HG03064 (cell line): ENCODE data around the gene PAQR6.

Experiments
- ATAC-seq: cut with Tn5 transposase; IDR thresholded peaks from one replicate; pipeline ENCODE4 v1.9.1; 2021; ENCODE audit warnings: low read depth; ENCODE audit not compliant: unreplicated experiment

The PAQR6 gene, protein sequence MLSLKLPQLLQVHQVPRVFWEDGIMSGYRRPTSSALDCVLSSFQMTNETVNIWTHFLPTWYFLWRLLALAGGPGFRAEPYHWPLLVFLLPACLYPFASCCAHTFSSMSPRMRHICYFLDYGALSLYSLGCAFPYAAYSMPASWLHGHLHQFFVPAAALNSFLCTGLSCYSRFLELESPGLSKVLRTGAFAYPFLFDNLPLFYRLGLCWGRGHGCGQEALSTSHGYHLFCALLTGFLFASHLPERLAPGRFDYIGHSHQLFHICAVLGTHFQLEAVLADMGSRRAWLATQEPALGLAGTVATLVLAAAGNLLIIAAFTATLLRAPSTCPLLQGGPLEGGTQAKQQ

DNA sequence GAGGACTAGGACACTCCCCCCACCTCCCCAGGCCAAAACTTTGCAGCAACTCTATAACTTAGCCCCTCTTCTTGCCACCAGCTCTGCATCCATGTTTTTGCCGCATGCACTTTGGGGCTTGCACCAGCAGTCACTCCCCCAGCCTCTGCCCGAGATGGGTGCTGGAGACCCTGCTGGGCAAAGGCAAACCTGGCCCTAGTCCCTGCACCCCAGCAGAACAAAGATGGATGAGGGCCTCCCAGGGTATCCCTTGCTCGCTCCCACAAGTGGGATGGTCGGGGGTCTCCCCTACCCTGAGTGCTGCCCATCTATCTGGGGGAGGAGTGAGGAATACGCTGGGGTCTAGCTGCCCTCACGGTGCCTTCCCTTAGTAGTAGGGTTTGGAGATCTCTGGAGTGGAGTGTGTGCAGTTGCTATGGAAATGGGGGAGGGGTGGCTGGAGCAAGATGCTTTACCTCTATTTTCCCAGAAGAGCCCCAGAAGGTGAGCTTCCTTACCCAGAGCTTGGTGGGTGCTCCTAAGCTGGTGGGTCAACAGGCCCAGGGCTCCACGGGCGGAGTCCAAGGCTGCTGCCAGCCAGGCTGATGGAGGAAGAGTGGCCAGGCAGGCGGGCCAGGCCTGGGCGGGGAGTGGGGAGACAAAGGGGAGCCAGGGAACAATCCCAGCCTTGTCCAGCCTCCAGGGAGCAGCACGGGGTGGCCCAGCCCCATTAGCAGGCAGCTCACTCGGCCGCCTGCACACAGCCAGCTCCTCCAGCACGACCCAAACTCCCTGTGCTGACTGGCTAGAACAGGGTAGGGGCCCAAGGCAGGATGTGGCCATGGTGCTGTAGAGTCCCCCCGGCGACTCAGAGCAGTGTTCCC, at the start of gene PAQR6:
TSS of gene PAQR6 (minus strand) at position 597 of the 863 bp plus-strand sequence. CDS start 1,325 bp downstream, outside the sequence.
- ATAC-seq, result no peak

DNA sequence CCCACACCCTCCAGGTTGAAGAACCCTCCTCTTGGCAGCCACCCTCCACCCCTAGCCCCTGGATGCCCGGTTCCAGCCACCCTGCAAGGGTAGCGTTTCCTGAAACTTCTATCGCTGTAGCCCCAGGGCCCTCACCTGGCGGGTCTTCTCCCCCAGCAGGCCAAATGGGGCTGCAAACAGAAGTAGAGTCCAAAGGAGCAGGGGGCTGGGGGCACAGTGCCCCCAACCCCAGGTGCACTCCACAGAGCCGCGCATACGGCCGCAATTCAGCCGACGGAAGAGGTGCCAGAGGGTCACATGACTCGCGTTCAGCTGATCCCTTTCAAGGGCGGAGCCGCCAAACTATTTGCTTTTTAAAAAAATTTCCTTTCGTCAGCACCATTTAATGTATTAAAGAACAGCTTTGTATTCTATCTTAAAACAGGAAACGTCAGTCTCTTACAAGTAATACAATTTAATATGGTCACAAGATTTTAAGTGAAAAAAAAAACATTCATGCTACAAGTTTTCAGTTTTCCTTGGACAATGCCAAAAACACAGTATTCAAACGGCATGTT, 47.6 kb upstream of the PAQR6 start, which contains the start of gene GLMP:
TSS of gene GLMP (minus strand) at position 289 of the 557 bp plus-strand sequence. CDS start at position 255, 34 bp downstream.
- no peak for ATAC-seq

DNA sequence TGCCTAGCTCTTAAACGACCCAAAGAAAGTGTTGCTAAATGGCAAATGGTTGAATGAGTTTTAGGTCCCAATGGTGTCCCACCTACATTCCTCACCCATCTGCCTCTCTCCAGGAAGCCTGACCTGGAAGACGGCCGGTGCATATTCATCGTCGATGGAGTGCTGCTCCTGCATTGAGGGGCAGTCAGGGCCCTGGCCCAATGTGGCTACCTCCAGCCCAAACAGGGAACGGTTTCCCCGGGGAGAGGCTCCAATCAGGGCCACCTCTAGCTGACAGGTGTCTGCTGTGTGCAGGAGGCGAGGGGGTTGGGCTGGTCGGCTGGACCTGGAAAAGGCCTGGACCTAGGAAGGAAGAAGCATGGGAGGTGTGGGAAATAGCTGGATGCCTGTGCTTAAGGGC, 46.0 kb upstream of the PAQR6 start:
- no peak for ATAC-seq

DNA sequence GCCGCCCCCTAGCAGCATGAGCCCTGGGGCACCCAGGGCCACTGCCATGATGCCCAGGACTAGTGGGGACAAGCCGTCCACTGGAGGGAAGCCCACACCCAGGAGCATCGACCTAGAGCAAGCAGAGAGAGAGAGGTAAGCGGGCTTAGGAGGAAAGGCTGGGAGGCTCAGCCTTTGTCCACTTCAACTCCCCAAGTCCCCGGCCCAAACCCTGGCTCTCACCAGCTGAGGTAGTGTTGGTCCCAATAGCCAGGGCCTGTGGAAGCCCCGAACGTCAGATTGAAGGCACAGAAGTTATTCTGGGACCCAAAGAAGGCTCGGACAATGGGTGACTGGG, 45.2 kb upstream of the PAQR6 start:
- ATAC-seq, result no peak

DNA sequence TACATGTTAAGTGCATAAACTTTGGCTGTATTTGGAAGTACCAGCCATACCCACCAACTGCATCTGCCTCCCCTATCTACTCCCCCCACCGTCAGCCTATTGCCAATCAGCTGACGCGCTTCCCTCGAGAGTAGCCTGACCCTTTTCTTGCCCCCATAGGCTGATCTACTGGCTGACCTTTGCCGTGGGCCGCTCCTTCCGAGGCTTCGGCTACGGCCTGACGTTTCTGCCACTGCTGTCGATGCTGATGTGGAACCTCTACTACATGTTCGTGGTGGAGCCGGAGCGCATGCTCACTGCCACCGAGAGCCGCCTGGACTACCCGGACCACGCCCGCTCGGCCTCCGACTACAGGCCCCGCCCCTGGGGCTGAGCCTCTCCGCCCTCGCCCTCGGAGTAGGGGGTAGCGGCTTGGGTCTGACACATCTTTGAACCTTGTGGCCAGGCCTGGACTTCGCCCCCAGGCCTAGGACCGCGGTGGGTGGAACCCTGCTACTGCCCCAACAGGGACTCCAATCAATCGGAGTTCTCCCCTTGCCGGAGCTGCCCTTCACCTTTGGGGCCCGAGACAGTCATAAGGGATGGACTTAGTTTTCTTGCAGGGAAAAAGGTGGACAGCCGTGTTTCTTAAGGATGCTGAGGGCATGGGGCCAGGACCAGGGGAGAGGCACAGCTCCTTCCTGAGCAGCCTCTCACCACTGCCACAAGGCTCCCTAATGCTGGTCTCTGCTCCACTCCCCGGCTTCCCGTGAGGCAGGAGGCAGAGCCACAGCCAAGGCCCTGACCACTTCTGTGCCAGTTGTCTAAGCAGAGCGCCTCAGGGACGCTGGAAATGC, 43.6 kb upstream of the PAQR6 start:
- no peak for ATAC-seq

DNA sequence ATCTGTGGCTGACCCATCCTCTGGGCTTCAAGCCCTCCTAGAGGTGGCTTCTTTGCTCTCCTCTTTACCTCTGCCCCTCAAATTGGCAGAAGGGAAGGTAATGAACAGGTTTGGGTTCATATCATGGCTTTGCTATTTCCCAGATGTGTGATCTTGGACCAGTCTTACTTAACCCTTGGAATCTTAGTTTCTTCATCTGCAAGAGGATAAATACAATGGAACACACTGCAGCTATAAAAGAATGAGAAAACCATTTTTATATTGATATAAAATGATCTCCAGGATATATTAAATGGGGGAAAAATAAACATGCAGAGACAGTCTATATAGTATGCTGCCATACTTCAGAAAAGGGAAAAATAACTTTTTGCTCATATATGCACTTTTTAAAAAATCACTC, 42.0 kb upstream of the PAQR6 start:
- no peak for ATAC-seq

DNA sequence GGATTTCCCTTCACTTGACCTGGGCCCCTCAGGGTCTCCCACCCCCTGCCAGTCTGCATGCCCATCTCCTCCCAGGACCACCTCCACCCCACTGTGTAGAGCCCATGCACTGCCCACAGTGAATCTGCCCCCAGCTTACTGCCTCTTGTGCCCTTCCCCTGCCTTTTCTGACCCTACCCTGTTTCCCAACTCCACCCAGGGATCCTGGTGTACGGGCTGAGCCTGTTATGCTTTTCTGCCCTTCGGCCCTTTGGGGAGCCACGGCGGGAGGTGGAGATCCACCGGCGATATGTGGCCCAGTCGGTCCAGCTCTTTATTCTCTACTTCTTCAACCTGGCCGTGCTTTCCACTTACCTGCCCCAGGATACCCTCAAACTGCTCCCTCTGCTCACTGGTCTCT, 38.2 kb upstream of the PAQR6 start:
- no peak for ATAC-seq

DNA sequence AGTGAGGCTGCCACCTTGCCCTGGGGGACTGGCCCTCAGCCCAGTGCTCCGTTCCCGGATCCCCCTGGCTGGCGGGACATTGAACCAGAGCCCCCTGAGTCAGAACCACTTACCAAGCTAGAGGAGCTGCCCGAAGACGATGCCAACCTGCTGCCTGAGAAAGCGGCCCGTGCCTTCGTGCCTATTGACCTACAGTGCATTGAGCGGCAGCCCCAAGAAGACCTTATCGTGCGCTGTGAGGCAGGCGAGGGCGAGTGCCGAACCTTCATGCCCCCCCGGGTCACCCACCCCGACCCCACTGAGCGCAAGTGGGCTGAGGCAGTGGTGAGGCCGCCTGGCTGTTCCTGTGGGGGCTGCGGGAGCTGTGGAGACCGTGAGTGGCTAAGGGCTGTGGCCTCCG, 37.6 kb upstream of the PAQR6 start:
- ATAC-seq, result no peak

DNA sequence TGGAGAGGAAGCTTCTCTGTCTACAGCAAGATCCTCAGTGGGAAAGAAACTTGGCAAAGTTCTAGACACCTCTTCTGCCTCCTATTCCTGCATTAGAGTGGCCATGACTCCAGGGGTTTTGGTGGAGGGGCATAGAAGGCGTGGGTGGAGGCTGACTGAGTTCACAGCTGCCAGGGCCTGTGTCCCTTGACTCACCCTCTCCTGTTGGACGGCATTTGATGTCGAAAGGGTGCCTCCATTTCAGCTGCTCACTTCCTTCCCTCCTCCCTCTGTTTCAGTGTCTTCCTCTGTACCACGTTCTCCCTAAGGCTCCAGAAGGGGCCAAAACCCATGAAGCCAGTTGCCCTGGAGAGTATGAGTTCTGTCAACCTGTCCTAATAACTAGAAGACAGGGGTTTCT, 36.9 kb upstream of the PAQR6 start:
- ATAC-seq, result no peak

DNA sequence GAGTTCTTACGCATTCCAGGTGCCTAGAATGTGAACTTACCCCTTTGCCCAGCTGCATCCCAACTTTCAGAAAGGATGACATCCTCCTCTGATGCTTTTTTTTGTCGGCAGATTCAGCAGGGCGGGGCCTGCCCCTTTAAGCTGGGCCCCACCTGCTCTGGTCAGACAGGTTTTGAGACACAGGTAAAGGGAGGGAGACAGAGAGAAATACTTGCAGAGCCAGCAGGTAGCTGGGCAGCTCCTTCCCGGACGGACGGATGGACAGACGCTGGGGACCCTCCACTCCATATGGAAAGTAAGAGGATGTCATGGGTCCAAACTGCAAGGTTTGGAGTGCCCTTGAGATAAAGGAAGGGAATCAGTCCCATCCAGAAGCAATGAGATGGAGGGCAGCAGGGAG, 36.3 kb upstream of the PAQR6 start, which contains the start of gene TMEM79:
TSS of gene TMEM79 (plus strand) at position 214 of the 400 bp plus-strand sequence. CDS start 902 bp downstream, outside the sequence.
- ATAC-seq, result no peak

DNA sequence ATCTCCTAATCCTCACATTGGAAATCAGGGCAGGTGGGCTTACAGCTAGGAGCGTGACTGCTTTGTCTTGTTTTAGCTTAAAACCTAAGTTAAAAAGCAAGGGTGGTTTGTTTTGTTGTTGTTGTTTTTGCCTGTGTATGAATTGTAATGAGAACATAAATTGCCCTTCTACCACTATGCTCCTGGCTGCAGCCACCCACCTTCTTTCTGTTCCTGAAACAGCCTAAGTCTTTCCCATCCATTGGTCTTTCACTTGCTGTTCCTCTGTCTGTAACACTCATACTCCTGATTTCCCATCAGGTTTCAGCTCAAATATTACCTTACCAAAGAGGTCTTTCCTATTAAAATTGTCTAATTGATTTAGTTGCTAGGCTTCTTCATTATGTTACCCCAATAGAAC, 35.7 kb upstream of the PAQR6 start:
- ATAC-seq, result no peak

DNA sequence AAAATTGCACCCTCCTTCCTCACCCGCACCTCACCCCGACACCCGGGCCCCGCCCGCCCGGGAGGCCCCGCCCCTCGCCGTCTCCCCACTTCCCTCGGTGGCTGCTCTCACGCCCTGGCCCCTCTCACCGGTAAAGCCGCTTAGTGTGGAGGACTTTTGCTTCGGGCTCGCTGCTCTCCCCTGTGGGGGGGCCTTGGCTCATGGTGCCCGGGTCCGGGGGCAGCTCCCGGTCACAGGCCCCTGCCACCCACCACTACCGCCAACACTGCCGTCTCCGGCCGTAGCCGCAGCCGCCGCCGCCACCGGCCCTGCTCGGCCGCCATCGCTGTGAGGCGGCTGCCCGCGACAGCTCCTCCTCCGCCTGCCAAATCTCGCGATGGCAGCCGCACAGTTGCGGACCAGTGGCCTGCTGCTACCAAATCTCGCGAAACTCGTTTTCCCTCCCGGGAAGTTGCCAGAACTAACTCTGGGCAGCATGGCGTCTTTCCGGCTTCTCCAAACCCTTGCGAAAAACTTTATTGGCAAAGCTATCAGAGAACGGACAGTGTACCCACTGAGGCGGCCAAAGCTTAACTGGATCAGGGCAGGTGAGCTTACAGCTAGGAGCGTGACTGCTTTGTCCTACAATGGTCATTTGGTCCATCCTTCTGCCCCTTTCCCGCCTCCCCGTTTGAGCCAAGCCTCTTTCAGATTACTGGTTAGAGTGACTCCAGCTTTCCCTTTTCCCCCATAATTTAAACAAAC, 34.8 kb upstream of the PAQR6 start, which contains the start of gene SMG5:
TSS of gene SMG5 (minus strand) at position 347 of the 744 bp plus-strand sequence. CDS start at position 202, 145 bp downstream.
- ATAC-seq, result peak; percentile 77

DNA sequence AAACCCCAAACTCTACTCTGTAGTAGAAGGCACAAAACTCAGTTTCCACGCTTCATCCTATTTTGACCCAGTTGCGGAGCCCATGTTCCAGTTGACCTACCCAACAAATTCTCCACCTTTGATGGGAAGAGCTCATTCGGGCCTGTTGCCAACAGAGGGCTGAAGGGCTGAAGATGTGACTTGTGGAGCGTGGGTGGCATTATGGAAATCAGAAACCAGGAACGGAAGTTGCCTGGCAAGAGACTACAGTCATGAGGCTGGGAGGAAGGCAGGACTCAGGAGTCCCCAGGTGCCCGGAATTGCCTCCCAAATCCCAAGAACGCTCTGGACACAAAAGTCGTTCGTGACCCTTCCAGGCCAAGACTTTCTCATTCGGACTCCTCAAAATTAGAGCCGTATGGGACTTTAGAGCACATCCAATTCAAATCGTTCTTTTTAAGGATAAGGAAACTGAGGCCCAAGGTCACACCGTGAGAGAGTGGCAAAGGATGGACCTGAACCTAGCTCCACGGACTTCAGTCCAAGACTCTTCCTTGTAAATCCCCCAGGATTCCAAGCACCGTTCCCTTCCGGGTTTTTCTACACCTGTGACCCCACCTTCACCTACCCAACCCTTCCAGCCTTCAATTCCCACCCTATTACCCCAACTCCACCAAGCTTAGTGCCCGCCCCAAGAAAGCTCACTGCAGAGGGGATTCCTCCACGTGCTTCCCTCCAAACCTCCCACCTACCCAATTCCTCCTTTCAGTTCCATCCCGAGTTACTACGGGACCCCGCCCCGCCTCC, 34.0 kb upstream of the PAQR6 start:
- ATAC-seq, result no peak

DNA sequence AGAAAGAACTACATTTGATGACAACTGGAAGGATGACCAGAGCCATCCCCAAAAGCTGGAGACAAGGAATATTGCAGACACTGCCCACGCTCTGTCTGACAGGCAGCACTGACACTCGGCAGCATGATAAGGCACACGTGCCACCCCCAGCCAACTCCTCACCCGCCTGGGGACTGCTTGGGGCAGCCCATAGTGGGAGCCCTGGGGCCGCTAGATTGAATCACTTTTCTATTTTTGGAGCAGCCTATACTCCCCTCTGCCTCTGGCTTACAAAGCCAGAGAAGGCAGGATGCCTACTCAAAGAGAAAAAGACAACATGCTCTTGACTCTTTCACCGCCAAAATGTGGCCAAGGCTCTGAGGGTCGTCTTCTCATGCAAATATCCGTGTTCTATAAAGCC, 33.4 kb upstream of the PAQR6 start:
- ATAC-seq, result peak; percentile 40

DNA sequence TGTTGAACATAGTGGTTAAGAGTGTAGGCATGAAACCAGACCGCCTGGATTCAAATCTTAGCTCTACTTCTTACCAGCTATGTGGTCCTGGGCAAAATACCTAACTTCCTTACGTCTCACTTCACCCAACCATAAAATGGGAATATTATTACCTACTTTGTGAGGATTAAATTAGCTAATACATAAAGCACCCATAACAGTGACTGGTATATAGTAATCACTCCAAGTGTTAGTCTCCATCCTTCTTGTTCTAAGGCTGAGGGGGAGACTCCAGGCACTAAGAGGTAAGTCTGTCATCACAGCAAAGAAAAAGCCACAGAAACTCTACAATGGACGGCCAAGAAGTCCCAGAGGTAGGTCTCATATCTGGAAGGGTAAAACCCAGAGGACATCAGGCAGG, 32.0 kb upstream of the PAQR6 start:
- no peak for ATAC-seq

DNA sequence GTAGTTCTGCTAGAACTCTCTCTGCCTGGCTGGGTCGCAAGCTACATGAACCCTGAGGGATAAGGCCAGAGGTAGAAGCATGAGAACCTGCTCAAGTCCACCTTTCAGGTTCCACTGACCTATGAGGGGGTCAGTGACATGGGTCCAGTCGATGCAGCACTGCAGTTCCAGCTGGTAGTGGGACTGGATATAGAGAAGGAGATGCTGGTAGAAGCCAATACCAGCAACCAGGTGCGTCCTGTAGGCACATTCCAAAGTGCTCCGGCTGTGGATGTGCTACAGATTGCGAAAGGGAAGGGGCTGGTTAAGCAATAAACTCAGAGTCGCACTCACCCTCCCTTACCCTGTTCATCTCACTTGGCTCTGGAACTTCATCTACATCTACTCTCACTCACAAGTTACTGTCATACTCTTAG, 29.1 kb upstream of the PAQR6 start:
- no peak for ATAC-seq

DNA sequence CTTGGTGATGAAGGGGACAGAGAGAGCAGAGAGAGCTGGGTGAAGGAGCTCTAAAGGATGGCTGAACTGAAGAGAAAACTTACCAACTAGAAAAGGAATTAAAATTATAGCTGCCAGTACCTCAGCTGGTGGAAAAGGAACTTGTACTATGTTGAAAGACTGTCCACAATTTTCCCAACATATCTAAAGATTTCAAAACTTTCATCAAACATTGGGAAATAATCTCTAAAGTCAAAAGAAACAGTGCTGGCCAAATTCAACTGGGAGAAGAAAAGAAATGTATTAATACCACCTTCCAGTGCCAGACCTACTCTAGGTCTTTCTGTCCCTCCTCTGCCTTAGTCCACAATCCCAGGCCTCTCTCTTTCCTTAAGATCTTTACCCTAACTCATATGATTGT, 28.7 kb upstream of the PAQR6 start:
- ATAC-seq, result no peak

DNA sequence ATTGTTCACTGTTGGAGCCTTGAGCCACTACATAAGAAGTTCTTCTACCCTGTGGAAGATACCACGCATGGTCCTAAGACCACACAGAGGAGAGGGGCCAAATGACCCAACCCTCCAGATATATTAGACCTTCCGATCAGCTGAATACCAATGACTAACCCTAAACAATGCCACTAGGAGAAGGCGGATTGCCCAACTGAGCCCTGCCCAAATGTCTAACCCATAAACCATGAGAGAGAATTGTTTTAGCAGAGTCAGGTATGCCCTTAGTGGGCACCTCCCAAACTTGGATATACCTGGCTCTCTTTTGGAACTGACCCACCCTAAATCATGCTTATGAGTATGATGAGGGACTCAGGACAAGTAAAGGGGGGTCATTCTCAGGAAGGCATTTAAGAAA, 22.5 kb upstream of the PAQR6 start:
- no peak for ATAC-seq

DNA sequence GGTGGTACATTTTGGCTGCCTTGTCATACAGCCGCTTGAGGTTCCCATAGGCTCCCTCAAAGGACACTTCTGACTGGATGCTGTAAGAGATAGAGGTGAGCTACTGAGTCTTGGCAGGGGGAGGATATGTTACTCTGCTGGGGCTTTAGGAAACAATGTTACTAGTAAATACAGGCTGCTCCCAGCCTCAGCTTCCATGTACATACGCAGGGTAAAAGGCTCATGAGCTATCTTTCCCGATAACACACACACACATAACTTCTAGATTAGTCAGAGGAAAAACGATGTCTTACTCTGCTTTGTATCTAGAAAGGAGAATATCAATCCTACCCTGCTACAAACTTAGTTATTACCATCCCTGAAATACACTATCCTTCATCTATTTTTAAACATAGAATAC, 20.5 kb upstream of the PAQR6 start:
- ATAC-seq, result no peak
